ENCODE results near the gene SCUBE1.

DNA sequence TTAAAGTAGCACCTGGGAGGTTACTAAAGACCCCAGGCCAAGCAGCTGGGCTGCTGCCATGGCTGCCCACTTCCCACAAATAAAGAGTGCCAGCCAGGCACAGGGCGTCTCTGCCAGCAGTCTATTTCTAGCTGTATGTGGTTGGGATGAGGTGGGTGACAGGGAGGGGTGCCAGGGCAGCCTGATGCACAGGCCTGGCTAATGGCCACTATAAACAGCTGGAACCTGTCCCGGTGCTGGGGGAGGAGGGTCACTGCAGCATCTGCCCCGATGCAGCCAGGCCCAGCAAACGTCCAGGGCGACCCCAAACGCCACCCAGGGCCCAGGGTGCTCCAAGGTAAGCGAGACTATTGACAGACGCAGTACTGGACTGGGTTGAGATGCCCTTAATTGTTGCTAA, 37.4 kb downstream of the SCUBE1 start:
- TF ChIP-seq, protein P1, sequence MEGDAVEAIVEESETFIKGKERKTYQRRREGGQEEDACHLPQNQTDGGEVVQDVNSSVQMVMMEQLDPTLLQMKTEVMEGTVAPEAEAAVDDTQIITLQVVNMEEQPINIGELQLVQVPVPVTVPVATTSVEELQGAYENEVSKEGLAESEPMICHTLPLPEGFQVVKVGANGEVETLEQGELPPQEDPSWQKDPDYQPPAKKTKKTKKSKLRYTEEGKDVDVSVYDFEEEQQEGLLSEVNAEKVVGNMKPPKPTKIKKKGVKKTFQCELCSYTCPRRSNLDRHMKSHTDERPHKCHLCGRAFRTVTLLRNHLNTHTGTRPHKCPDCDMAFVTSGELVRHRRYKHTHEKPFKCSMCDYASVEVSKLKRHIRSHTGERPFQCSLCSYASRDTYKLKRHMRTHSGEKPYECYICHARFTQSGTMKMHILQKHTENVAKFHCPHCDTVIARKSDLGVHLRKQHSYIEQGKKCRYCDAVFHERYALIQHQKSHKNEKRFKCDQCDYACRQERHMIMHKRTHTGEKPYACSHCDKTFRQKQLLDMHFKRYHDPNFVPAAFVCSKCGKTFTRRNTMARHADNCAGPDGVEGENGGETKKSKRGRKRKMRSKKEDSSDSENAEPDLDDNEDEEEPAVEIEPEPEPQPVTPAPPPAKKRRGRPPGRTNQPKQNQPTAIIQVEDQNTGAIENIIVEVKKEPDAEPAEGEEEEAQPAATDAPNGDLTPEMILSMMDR (IDR thresholded peaks at IDR 0.05; ENCODE audit: low read depth, low read length), result no peak
- TF ChIP-seq POLR2A (IDR thresholded peaks at IDR 0.05; ENCODE audit: extremely low read depth, insufficient read length), result no peak
- TF ChIP-seq MAX (IDR thresholded peaks at IDR 0.05; ENCODE audit: low read depth, low read length), result no peak
